ENCODE measurements around the gene GABBR2.

DNA sequence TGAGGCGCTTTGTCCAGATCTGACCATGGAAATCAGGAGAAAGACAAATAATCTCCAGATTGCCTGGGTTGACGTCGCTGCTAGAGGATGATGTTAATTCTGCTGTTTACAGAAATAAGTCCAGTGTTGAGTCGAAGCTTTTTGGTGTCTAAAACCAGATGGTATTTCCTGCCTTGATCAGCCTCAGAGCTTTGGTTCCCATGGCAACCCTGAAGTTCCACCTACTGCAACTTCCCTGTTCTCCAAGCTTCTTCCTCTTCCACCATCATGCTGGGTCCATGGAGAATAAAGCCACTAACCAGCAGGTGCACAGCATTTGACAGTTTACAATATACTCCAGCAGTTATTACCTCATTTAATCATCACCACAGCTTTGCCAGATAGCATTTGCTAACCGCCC lies 18.0 kb upstream of the GABBR2 start:
- TF ChIP-seq, protein P1, sequence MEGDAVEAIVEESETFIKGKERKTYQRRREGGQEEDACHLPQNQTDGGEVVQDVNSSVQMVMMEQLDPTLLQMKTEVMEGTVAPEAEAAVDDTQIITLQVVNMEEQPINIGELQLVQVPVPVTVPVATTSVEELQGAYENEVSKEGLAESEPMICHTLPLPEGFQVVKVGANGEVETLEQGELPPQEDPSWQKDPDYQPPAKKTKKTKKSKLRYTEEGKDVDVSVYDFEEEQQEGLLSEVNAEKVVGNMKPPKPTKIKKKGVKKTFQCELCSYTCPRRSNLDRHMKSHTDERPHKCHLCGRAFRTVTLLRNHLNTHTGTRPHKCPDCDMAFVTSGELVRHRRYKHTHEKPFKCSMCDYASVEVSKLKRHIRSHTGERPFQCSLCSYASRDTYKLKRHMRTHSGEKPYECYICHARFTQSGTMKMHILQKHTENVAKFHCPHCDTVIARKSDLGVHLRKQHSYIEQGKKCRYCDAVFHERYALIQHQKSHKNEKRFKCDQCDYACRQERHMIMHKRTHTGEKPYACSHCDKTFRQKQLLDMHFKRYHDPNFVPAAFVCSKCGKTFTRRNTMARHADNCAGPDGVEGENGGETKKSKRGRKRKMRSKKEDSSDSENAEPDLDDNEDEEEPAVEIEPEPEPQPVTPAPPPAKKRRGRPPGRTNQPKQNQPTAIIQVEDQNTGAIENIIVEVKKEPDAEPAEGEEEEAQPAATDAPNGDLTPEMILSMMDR (IDR thresholded peaks at IDR 0.05): no peak
- TF ChIP-seq EZH2 (IDR thresholded peaks at IDR 0.05; ENCODE audit: borderline replicate concordance, insufficient read depth, low read depth, low read length, poor library complexity, severe bottlenecking): no peak

All from B cell (primary cell).